HG02623 (cell line): ENCODE results near the gene LILRA2.
"Not testable (repeated sequence)": the region's sequence is repeated elsewhere in the genome, so short reads cannot be mapped to it uniquely, and the experiment has no call there.

Experiments
- ATAC-seq: cut with Tn5 transposase; IDR thresholded peaks from one replicate; pipeline ENCODE4 v1.9.1; 2021; ENCODE audit warnings: moderate library complexity; ENCODE audit not compliant: unreplicated experiment

The LILRA2 gene

GRCh38 chr19:54573330-54573872, at the start of gene LILRA2:
Gene LILRA2, plus strand, starts transcription at chr19:54573790. Its CDS starts 89 bp downstream, at chr19:54573879.
- no peak for ATAC-seq

GRCh38 chr19:54525636-54526035, 48.0 kb upstream of the LILRA2 start:
- no peak for ATAC-seq

GRCh38 chr19:54526972-54527371, 46.6 kb upstream of the LILRA2 start:
- ATAC-seq: no peak

- ATAC-seq: no peak
Observed at GRCh38 chr19:54530866-54531265, 42.7 kb upstream of the LILRA2 start.

- ATAC-seq: no peak
Observed at GRCh38 chr19:54532528-54532927, 41.1 kb upstream of the LILRA2 start.

- no peak for ATAC-seq
Observed at GRCh38 chr19:54533476-54533875, 40.1 kb upstream of the LILRA2 start.

- ATAC-seq: no peak
Observed at GRCh38 chr19:54534156-54534555, 39.4 kb upstream of the LILRA2 start.

GRCh38 chr19:54535601-54536000, 38.0 kb upstream of the LILRA2 start:
- no peak for ATAC-seq

GRCh38 chr19:54536956-54537355, 36.6 kb upstream of the LILRA2 start:
- ATAC-seq: no peak

GRCh38 chr19:54541712-54542111, 31.9 kb upstream of the LILRA2 start:
- no peak for ATAC-seq

GRCh38 chr19:54548806-54549205, 24.8 kb upstream of the LILRA2 start:
- no peak for ATAC-seq

- no peak for ATAC-seq
Observed at GRCh38 chr19:54549224-54549623, 24.4 kb upstream of the LILRA2 start.

- no peak for ATAC-seq
Observed at GRCh38 chr19:54551293-54551692, 22.3 kb upstream of the LILRA2 start.

- ATAC-seq: no peak
Observed at GRCh38 chr19:54551950-54552912, 21.4 kb upstream of the LILRA2 start.

- ATAC-seq: no peak
Observed at GRCh38 chr19:54552913-54553310, 20.7 kb upstream of the LILRA2 start.

- ATAC-seq: no peak
Observed at GRCh38 chr19:54554006-54554405, 19.6 kb upstream of the LILRA2 start.

GRCh38 chr19:54554896-54555295, 18.7 kb upstream of the LILRA2 start:
- ATAC-seq: no peak

GRCh38 chr19:54556194-54556593, 17.4 kb upstream of the LILRA2 start:
- ATAC-seq: no peak

GRCh38 chr19:54558339-54558738, 15.3 kb upstream of the LILRA2 start:
- ATAC-seq: no peak

GRCh38 chr19:54560881-54561385, 12.7 kb upstream of the LILRA2 start:
- ATAC-seq: no peak

- ATAC-seq: no peak
Observed at GRCh38 chr19:54561840-54562239, 11.8 kb upstream of the LILRA2 start.

GRCh38 chr19:54563206-54563605, 10.4 kb upstream of the LILRA2 start:
- not testable (repeated sequence) for ATAC-seq
